Spinal cord (tissue), 10 donors: ENCODE data around the gene IMMP2L. TPM values are rescaled to one million over a fixed set of nuclear protein-coding genes. Genes with fewer than 3 reads are reported as not detected.
A peak's percentile ranks its signal among the peaks of the same experiment; 100 is the strongest.
"Not testable (repeated sequence)": the region's sequence is repeated elsewhere in the genome, so short reads cannot be mapped to it uniquely, and the experiment has no call there.

Experiments used
- DNase-seq, 6 donors: peaks; one replicate each; pipeline versions ENCODE4 v3.0.0 to v3.0.0-alpha.2; 2013 to 2015; ENCODE audit warnings: low spot score in 6 of 6, low read depth in 4 of 6
- H3K27ac ChIP-seq: one replicate; pipeline ENCODE4 v1.5.1; 2013; ENCODE audit warnings: low read depth, low read length, control low read depth
- H3K27me3 ChIP-seq: one replicate; pipeline ENCODE4 v1.6.1; 2013; ENCODE audit warnings: low read length; ENCODE audit not compliant: control insufficient read depth, insufficient read depth
- H3K36me3 ChIP-seq: one replicate; pipeline ENCODE4 v1.6.1; 2013; ENCODE audit warnings: low read length; ENCODE audit not compliant: control insufficient read depth, insufficient read depth
- H3K4me1 ChIP-seq: one replicate; pipeline ENCODE4 v1.6.1; 2013; ENCODE audit warnings: low read length; ENCODE audit not compliant: control insufficient read depth, insufficient read depth
- H3K4me3 ChIP-seq: one replicate; pipeline ENCODE4 v1.5.1; 2013; ENCODE audit warnings: low read depth, low read length, control low read depth
- H3K9me3 ChIP-seq: one replicate; pipeline ENCODE4 v1.6.1; 2013; ENCODE audit warnings: low read length; ENCODE audit not compliant: control insufficient read depth, insufficient read depth
- WGBS: methylation state at CpG from one replicate; pipeline ENCODE4 v1.1.5; 2013; ENCODE audit warnings: missing lambda C conversion rate; ENCODE audit not compliant: insufficient coverage; 5-methylcytosine and 5-hydroxymethylcytosine counted together
- polyA plus RNA-seq, 2 donors: library from polyadenylated mRNA; unstranded; fragments of 120-200 nt; gene quantifications; one replicate each; pipeline ENCODE4 v1.2.1, GENCODE V29; 2013; ENCODE audit not compliant: insufficient read length in 2 of 2
- total RNA-seq, 2 donors: library from RNA; depleted of rRNA in 1 of 2; stranded (reverse); fragments of 120-200 nt in 1 of 2; fragments of >200 nt in 1 of 2; gene quantifications; one replicate each; pipeline versions ENCODE4 v1.2.3 to v1.2.4, GENCODE V29; 2013 to 2014
- donor health status: healthy.

IMMP2L gene
- total and polyA plus RNA-seq, 4 donors = 14.8 to 26.8 (median 17.4) TPM

DNA sequence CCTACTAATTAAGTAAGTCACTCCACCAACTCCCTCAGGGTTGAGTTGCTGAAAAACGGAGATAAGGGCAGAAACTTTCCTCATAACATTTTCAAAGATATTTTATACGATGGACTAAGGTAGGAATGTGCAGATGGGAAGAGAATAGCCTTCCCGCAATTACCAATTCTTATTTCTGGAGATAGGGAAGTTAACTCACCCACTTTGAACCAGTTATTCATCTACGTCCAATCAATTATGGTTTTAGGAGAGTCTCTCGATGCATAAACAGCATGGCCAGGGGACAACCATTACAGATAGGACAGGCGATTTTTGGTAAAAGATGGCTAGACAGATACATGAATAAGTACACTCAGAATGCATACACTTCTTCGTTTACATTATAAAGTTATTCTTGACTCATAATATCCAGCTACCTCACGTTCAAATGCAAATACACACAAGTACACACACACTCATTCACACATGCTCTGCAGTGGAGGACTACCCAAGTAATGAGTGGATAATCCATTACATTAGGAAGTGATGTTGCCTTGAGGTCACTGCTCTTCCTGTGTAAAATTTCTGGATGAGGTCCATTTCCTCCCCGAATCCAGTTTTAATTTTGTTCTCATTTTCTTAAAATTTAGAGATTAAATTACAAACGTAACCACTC is 25.2 kb upstream of the IMMP2L start:
- H3K27me3 ChIP-seq = no peaks in the 10 kb centered on the region
- no peaks in the 10 kb centered on the region for H3K4me1 ChIP-seq
- no peaks in the 10 kb centered on the region for H3K9me3 ChIP-seq
- 100% methylated on average over 2 of the region's 10 CpGs for WGBS
- no peak for DNase-seq
- H3K27ac ChIP-seq = no peak overlapping the region
- no peak overlapping the region for H3K4me3 ChIP-seq
- H3K36me3 ChIP-seq = no peaks in the 10 kb centered on the region

DNA sequence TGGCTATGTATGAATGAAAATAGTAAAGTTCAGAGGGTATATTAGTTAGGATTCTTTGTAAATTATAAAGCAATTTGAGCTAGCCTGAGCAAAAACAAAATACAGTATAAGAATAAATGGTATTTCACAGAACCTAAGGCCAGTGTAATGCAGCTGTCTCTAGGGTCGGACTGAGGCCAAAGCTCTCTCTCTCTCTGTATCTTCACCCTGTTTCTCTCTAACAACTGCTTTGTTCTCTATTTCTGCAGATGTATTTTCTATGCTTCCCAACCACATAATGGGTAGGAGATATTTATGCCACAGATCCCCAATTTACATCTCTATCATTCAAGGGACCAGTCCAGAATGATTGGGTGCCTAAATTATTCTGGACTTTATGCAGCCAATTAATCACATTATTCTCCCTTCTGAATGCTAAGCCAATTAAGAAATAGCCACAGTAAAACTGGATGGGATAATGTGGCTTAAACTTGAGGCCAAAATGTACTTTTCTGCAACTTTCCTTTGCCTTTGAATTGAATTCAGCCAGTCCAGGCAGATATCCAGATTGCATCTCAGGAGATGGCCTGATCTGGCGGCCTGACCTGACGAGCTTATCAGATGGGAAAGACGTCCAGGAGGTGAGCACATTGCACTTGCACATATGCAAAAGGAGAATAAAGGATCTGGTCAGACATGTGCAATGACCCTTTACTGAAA is 24.6 kb upstream of the IMMP2L start:
- H3K4me3 ChIP-seq = no peak overlapping the region
- no peaks in the 10 kb centered on the region for H3K4me1 ChIP-seq
- no peak overlapping the region for H3K27ac ChIP-seq
- WGBS = no CpG with 5 or more reads among the region's 4 CpGs
- no peaks in the 10 kb centered on the region for H3K9me3 ChIP-seq
- H3K27me3 ChIP-seq = no peaks in the 10 kb centered on the region
- no peaks in the 10 kb centered on the region for H3K36me3 ChIP-seq
- peak in 1 of 6 donors; percentile 12 for DNase-seq

- WGBS = 95% methylated on average over 29 of the region's 40 CpGs
- not testable (repeated sequence) for H3K4me3 ChIP-seq, H3K36me3 ChIP-seq, H3K27me3 ChIP-seq, H3K9me3 ChIP-seq, DNase-seq, H3K27ac ChIP-seq, H3K4me1 ChIP-seq
Measured at GRCh38 chr7:111581784-111582488, 19.6 kb upstream of the IMMP2L start.

DNA sequence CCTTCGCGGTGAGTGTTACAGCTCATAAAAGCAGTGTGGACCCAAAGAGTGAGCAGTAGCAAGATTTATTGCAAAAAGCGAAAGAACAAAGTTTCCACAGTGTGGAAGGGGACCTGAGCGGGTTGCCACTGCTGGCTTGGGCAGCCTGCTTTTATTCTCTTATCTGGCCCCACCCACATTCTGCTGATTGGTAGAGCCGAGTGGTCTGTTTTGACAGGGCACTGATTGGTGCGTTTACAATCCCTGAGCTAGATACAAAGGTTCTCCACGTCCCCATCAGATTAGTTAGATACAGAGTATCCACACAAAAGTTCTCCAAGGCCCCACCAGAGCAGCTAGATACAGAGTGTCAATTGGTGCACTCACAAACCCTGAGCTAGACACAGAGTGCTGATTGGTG is 18.9 kb upstream of the IMMP2L start:
- not testable (repeated sequence) for H3K36me3 ChIP-seq, DNase-seq, H3K9me3 ChIP-seq, H3K27me3 ChIP-seq, H3K27ac ChIP-seq, H3K4me1 ChIP-seq, H3K4me3 ChIP-seq
- no CpG with 5 or more reads among the region's 7 CpGs for WGBS

- Histone ChIP-seq H3K4me3 (no peak overlapping the region), H3K27me3 (no peaks in the 10 kb centered on the region)
- no peak for DNase-seq
Measured at GRCh38 chr7:111578754-111579153, 16.5 kb upstream of the IMMP2L start.

GRCh38 chr7:111571720-111572119 is 9.4 kb upstream of the IMMP2L start:
- H3K4me3 ChIP-seq = no peak overlapping the region
- no peak for DNase-seq
- H3K36me3 ChIP-seq = no peaks in the 10 kb centered on the region
- no peak overlapping the region for H3K27ac ChIP-seq
- 95% methylated on average over 3 of the region's 5 CpGs for WGBS
- no peaks in the 10 kb centered on the region for H3K9me3 ChIP-seq
- H3K4me1 ChIP-seq = no peaks in the 10 kb centered on the region
- H3K27me3 ChIP-seq = no peaks in the 10 kb centered on the region

More at GRCh38 chr7:111578754-111579153, 16.5 kb upstream of the IMMP2L start:
- H3K36me3 ChIP-seq = no peaks in the 10 kb centered on the region
- no peaks in the 10 kb centered on the region for H3K9me3 ChIP-seq
- no peaks in the 10 kb centered on the region for H3K4me1 ChIP-seq
- no peak overlapping the region for H3K27ac ChIP-seq

DNA sequence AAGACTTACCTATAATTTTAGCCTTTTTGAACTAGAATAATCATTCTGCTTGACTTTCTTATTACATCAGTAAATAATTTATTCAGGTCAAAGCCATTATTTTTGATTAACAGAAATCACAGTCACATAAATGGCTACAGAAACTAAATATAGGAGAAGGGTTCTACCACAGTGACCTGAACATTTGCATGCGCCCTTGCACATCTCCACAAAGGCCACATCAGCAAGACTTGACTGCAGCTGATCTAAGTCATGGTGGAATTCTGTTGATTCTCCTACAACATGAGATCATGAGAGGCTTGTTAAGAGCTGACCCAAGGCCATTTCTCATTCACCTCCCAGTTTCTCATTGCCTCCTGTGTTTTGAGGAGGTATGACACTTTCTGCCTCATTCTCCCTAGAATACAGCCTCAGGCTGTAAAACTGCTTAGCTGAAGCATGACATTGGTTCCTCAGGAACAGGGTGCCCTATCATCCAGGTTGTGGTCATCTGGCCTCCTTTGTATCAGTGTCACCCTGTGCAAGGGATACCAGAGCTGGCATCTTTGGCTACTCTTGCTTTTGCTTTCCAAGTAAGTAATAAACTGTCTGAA is 6.7 kb upstream of the IMMP2L start:
- DNase-seq = no peak
- WGBS = no CpG with 5 or more reads among the region's 1 CpG
- Histone ChIP-seq H3K9me3 (no peaks in the 10 kb centered on the region), H3K36me3 (no peaks in the 10 kb centered on the region), H3K4me1 (no peaks in the 10 kb centered on the region), H3K4me3 (no peak overlapping the region), H3K27me3 (no peaks in the 10 kb centered on the region), H3K27ac (no peak overlapping the region)

GRCh38 chr7:111568419-111568818 is 6.1 kb upstream of the IMMP2L start:
- H3K27ac ChIP-seq = no peak overlapping the region

GRCh38 chr7:111564078-111564477 is 1.8 kb upstream of the IMMP2L start:
- DNase-seq = no peak
- no CpG with 5 or more reads among the region's 1 CpG for WGBS

More at GRCh38 chr7:111568419-111568818, 6.1 kb upstream of the IMMP2L start:
- DNase-seq = no peak
- Histone ChIP-seq H3K9me3 (no peaks in the 10 kb centered on the region), H3K27me3 (no peaks in the 10 kb centered on the region), H3K4me1 (no peaks in the 10 kb centered on the region), H3K36me3 (no peaks in the 10 kb centered on the region), H3K4me3 (no peak overlapping the region)

More at GRCh38 chr7:111564078-111564477, 1.8 kb upstream of the IMMP2L start:
- no peak overlapping the region for H3K27ac ChIP-seq
- no peaks in the 10 kb centered on the region for H3K9me3 ChIP-seq
- peaks cover 5% of the 10 kb centered on the region for H3K4me1 ChIP-seq
- H3K36me3 ChIP-seq = no peaks in the 10 kb centered on the region
- no peaks in the 10 kb centered on the region for H3K27me3 ChIP-seq
- H3K4me3 ChIP-seq = no peak overlapping the region
